Esophagus squamous epithelium (tissue), 4 donors: ENCODE results near the gene CTSL.

ENCODE experiments used
- CTCF ChIP-seq, 6 experiments: fragments of 450-650 bp in 4 of 6; fragments of 200-600 bp in 2 of 6; sonication (generic) in 2 of 6; IDR thresholded peaks; one replicate each; pipeline ENCODE4 v1.5.1; 2016 to 2019; ENCODE audit warnings: antibody characterized with exemption in 6 of 6, mild to moderate bottlenecking in 4 of 6, moderate library complexity in 4 of 6
- POLR2A ChIP-seq, 4 donors: fragments of 450-650 bp; IDR thresholded peaks; one replicate each; pipeline ENCODE4 v1.6.1; 2017; ENCODE audit warnings: antibody characterized with exemption in 4 of 4, mild to moderate bottlenecking in 4 of 4, moderate library complexity in 3 of 4

DNA sequence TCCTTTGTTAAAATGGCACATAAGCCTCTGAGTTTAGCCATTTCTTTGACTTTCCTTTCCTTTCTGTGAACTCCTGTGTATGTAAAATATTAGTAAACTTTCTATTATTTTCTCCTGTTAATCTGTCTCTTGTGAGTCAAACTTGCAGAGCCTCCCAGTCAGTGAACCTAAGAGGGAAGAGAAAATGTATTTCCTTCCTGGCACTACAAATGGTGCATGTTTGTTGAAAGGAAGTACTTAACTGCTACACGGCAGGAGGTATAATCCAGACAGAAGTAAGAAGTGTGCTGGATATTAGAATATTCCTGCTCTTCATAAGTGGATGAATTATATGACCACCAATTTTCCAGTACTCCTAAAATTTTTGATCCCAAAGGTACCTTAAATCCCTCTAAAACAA, 23.0 kb downstream of the CTSL start:
- TF ChIP-seq CTCF (IDR thresholded peaks at IDR 0.05) (no peak), POLR2A (IDR thresholded peaks at IDR 0.05) (no peak)
